Measurements from ENCODE around the gene NUPR1. TPM values are rescaled to one million over a fixed set of nuclear protein-coding genes. Genes with fewer than 3 reads are reported as not detected.
"Not testable (repeated sequence)": the region's sequence is repeated elsewhere in the genome, so short reads cannot be mapped to it uniquely, and the experiment has no call there.

NUPR1 gene
- total RNA-seq, 1 experiment from 2014 or later, result 2.7 TPM

DNA sequence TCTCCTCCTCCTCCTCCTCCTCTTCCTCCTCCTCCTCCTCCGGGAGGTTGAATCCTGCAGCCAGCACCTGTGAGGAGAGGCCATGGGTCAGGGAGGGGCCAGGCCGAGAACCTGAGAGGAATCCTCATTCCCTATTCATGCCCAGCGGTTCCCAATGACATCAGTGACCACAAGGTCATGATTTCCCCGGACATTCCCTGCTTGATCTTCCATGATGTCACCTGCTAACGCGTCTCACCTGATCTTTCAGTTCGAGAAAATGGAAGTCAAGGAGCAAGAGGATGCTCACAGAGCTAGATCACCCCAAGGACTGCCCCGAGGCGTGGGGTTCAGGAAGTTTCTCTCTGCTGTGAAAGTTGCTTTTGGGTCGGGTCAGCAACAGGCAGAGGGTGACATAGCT is 38.9 kb downstream of the NUPR1 start:
- no peak for DNase-seq (ENCODE audit: low read depth)

DNA sequence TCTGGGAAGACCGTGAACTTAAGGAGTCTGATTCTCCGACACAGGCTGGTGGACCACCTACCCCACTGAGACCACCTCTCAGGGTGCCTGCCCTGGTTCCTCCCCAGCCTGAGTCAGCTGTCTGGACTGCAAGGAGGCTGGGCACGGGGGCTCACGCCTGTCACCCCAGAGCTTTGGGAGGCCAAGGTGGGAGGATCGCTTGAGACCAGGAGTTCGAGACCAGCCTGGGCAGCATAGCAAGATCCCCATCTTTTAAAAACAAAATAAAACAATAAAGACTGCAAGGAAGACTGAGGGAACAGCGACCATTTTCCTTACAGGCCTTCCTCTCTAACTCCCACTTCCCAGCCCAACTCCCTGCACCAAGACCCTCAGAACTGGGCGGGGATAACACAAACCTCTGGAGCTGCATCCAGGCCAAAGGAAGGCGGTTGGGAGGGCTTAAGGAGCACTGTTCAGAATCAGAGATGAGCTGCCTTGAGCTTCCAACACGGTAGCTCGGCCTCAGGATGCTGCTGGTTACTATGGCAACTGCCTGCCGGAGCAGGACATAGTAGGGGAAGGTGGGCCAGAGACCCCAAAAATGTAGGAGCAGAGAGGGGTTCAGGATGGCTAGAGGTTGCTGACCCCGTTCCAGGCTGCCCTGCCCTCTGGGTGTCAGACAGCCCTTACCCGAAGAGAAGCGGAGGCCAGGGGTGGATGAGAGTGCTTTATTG is 40.0 kb downstream of the NUPR1 start:
- no peak for DNase-seq (ENCODE audit: low read depth)

DNA sequence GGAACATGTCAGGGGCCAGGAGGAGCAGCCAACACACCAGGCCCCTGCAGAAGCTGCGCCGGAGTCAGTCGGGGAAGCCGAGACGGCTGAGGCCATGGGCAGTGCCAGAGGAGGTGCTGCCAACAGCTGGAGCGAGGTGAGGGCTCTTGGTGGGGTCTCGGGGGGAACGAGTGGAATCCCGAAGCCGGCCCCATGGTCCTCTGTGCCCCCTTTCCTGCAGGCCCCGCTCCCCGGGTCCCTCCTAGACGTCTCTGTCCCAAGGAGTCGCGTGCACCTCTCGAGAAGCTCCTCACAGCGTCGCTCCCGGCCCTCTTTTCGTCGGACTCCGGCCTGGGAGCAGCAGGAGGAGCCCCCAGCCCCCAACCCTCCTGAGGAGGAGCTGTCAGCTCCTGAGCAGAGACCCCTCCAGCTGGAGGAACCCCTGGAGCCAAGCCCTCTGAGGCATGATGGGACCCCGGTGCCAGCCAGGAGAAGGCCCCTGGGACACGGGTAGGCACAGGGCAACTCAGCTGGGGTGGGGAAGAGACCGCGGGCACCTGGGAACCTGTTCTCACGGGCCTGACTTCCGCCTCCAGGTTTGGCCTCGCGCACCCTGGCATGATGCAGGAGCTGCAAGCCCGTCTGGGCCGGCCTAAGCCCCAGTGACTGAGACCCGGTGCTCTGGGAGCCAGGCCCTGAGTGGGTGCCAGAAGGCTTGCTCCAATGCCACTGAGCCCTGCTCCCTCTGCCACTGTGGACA is 40.7 kb downstream of the NUPR1 start:
- DNase-seq (ENCODE audit: low read depth), result no peak

DNA sequence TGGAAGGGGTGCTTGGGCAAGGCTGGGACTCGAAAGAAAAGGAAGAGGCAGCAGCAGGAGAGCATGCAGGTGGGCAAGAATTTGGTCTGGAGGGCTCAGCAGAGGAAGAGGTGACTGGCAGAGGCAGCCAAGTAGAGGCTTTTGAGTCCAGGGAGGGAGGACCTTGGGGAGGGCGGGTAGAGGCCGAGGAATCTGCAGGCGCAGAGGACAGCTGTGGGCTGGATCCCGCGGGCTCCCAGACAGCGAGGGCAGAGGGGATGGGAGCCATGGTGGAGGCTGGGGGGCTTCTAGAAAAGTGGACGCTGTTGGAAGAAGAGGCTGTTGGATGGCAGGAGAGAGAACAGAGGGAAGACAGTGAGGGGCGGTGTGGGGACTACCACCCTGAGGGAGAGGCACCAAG is 41.4 kb downstream of the NUPR1 start:
- DNase-seq (ENCODE audit: low read depth), result no peak

DNA sequence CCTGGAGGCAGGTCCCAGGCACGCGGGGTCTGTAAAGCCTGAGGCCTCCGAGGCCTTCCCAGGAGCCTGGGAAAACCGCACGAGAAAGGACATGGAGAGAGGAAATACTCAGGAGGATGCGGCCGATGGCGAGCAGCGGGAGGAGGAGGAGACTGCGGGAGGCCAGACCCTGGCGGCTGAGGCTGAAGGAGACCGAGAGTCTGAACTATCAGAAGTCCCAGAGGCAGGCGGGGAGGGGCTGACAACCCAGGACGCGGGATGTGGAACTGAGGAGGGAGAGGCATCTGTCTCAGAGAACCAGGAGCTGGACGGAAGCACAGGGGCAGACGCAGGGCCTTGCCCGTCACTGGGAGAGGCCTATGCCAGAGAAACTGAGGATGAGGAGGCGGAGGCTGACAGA is 41.9 kb downstream of the NUPR1 start:
- no peak for DNase-seq (ENCODE audit: low read depth)

DNA sequence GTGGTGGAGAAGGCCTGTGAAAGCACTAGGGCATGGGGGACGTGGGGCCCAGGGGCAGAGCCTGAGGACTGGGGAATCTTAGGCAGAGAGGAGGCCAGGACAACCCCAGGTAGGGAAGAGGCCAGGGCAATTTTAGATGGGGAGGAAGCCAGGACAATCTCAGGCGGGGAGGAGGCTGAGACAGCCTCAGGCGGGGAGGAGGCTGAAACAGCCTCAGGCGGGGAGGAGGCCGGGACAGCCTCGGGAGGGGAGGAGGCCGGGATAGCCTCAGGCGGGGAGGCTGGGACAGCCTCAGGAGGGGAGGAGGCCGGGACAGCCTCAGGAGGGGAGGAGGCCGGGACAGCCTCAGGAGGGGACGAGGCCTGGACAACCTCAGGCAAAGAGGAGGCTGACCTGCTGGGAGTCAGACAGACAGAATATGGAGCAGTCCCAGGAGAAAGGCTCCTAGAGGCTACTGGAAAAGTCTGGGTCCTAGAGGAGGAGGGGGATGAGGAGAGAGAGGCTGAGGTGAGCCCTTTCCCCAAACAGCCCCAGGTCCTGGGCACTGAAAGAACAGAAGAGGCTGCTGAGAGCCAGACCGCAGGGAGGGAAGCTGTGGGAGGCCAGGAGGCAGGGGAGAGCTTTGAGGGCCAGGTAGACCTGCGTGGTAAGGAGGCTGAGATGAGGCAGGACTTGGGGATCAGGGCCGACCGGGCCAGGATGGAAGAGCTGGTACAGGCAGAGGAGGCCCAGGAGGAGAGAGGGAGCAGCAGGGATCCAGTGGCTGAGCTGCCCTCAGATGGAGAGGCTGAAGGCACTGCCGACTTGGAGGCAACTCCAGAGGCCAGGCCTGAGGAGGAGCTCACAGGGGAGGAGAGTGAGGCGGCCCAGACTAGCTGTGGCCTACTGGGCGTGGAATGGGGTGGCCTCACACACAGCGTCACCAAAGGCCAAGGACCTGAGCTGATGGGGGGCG is 42.7 kb downstream of the NUPR1 start:
- no peak for DNase-seq (ENCODE audit: low read depth)

DNA sequence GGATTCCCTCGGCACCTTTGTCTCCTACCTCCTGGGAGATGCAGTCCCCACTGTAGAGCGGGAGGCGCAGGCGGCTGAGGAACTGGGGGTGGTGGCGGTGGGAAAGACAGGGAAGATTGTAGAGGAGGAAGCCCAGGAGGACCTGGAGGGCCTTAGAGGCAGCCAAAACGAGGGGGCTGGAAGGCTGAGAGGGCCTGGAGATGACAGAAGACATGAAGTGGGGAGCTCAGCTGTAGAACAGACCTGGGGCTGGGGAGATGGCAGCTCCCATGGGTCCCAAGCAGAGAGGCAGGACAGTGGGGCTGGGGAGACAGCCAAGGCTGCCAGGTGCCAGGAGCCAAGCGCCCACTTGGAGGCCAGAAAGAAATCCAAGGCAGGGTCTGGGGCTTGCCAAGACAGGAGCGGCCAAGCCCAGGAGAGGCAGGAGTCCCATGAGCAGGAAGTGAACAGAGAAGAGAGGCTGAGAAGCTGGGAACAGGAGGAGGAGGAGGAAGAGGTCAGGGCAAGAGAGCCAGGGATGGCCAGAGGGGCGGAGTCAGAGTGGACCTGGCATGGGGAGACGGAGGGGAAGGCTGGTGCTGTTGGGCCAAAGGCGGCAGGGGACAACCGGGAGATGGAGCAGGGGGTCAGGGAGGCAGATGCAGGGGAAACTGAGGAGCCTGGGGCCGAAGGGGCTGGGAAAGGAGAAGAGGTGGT is 43.5 kb downstream of the NUPR1 start:
- DNase-seq (ENCODE audit: low read depth), result no peak

DNA sequence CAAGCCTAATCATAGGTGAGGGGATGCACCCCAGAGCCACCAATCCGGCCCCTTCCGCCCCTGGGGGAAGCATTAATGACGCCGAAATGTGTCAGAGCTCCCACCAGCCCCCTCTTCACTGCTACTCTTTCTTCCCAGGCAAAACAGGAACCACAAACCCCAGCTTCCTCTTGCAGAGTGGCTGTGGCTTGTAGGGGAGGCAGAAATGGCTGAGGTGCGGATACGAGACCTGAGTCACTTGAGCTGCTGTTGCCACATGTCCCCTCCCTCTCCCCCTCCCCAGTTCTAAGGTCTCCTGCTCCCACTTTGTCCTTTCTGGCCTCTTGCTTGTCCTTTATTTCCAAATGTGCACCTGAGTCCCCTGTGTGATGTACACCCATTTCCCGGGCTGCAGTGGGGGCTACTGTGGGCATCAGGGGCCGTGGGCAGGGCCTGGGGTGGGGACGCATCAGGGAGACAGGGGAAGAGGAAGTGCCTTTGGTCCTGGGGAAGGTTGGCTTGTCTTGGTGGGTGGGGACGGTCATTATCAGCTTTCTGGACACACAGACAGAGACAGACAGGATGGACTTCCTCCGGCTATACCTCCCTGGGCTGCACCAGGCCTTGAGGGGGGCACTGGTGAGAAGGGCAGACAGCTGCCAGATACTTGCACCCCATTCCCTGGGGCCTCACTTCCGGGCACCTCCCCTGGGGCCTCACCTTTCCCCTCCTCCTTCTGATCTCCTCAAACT is 44.5 kb downstream of the NUPR1 start, which contains the start of gene APOBR:
TSS of gene APOBR (plus strand) at position 523 of the 731 bp plus-strand sequence. CDS start at position 562, 39 bp downstream.
- DNase-seq (ENCODE audit: low read depth), result peak; percentile 88

DNA sequence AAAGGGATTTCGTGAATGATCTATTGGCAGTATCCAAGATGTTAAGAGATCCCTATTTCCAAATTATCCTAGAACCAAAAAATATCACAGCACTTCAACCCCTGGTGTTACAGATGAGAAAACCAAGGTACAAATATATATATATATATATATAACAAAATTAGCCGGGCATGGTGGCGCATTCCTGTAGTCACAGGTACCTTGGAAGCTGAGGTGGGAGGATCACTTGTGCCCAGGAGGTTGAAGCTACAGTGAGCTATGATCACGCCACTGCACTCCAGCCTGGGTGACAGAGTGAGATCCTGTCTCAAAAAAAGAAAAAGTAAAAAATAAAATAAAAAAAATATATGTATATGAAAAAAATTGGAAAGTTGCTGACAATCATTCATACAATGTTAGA is 46.3 kb downstream of the NUPR1 start:
- DNase-seq (ENCODE audit: low read depth), result no peak

DNA sequence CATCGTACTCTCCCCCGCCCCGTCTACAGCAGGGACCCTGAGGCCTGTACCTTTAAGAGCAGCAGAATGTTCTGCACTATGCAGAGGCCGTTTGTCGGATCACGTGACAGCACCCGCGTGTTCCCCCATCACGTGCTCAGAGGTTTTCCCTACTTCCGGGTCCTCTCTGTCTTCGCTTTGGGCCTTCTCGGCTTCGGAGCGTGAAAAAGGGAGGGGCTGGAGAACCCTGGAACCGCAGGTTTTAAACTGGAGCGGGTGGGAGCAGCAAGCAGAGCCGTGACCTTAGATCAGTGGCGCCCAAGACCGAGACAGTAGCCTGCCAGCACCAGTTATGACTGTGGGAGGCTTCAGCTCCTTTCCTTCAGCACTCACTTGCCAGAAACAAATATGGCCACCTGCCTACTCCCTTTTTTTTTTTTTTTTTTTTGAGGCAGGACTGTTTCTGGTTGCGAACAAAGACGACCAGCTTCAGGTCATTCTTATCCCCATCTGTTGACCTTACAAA is 46.8 kb downstream of the NUPR1 start, which contains the start of gene CLN3:
TSS of gene CLN3 (minus strand) at position 105 of the 505 bp plus-strand sequence. CDS start 315 bp downstream, outside the sequence.
- peak; percentile 92 for DNase-seq (ENCODE audit: low read depth)

DNA sequence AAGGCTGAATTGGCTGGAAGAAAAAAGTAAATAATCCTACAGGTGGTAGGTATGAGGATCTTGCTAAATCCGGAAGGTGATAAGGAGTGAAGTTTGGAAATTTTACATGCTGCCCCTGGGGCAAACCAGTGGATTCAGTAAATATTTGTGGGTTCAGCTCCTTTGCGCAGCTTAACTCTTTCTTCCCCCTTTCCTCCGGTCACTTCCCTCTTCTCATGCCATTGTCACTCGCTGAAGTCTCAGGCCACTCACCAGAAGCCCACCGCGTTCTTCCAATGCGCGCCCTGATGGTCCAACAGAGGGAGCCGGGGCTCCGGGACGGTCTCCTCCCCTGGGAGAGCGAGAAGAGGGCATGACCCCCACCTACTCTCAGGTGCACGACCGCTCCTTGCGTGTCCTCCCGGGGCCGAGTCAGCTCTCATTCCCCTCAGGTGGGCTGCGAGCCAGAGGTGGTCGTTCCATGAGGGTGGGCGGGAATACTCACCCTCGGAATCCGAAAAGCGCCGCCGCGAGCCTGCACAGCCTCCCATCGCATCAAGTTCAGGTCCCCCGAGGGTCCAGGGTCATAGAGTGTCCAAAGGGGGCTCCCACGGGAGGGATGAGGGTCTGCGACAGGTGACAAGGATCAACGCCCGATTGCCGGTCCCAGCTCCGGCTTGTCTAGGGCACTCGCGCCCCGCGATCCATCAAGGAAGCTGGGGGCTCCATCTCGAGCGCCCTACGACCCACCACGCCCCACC is 47.4 kb downstream of the NUPR1 start:
- no peak for DNase-seq (ENCODE audit: low read depth)

DNA sequence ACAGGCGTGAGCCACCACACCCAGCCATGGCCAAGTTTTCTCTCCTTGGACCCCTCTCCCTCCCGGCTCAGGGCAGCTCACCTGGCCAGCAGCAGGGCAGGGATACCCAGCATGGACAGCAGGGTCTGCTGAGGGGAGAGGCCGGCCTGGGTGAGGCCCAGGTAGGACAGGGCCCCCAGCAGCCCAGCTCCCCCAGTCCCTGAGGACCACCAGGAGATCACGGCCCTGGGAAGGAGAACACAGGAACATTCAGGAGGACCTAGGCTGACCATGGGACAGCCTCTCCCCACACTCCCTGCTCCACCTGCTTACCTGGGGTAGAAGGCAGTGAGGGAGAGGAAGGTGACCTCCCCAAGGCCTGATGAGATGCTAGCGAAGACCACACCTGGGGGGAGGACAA is 52.5 kb downstream of the NUPR1 start:
- no peak for DNase-seq (ENCODE audit: low read depth)

DNA sequence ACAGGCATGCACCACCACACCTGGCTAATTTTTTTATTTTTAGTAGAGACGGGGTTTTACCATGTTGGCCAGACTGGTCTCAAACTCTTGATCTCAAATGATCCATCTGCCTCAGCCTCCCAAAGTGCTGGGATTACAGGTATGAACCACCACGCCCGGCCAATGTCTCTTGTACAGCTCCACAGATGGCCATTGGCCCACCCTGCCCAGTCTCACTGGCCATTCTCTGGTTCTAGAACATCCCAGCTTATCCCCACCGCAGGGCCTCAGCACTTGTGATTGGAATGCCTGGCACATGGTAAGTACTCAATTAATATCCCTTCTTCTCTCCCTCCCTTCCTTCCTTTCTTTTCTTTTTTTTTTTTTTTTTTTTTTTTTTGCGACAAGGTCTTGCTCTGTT is 55.4 kb downstream of the NUPR1 start:
- not testable (repeated sequence) for DNase-seq (ENCODE audit: low read depth)

Other genes with a start within 250 kb of the NUPR1 start
- 0.02 and 0.10 TPM in 2 replicates for gene SBK1, start 246.4 kb downstream of the NUPR1 start, total RNA-seq (2014; rRNA removed; shearing (Covaris generic))
- 0.27 TPM in 1 of 2 replicates, not detected in the other for gene NPIPB6, start 175.5 kb downstream of the NUPR1 start, total RNA-seq (2014; rRNA removed; shearing (Covaris generic))
- gene EIF3CL, start 135.1 kb downstream of the NUPR1 start, total RNA-seq (2014; rRNA removed; shearing (Covaris generic)), result 198 and 268 TPM in 2 replicates
- gene NPIPB7, start 66.6 kb downstream of the NUPR1 start, total RNA-seq (2014; rRNA removed; shearing (Covaris generic)), result not detected in 2 replicates
- gene CLN3, start 46.9 kb downstream of the NUPR1 start, total RNA-seq (2014; rRNA removed; shearing (Covaris generic)), result 27.6 and 29.3 TPM in 2 replicates
- gene APOBR, start 44.3 kb downstream of the NUPR1 start, total RNA-seq (2014; rRNA removed; shearing (Covaris generic)), result 0.03 TPM in 1 of 2 replicates, not detected in the other
- gene IL27, start 32.1 kb downstream of the NUPR1 start, total RNA-seq (2014; rRNA removed; shearing (Covaris generic)), result not detected in 2 replicates
- gene SGF29, start 14.9 kb upstream of the NUPR1 start, total RNA-seq (2014; rRNA removed; shearing (Covaris generic)), result 25.4 and 26.0 TPM in 2 replicates
- gene SULT1A2, start 58.1 kb upstream of the NUPR1 start, total RNA-seq (2014; rRNA removed; shearing (Covaris generic)), result 1.0 TPM in 1 of 2 replicates, not detected in the other
- 1.1 and 1.7 TPM in 2 replicates for gene SULT1A1, start 71.1 kb upstream of the NUPR1 start, total RNA-seq (2014; rRNA removed; shearing (Covaris generic))
- gene NPIPB8, start 99.1 kb upstream of the NUPR1 start, total RNA-seq (2014; rRNA removed; shearing (Covaris generic)), result 0.23 TPM in 1 of 2 replicates, not detected in the other
- gene EIF3C, start 172.5 kb upstream of the NUPR1 start, total RNA-seq (2014; rRNA removed; shearing (Covaris generic)), result 456 and 760 TPM in 2 replicates
- 0.33 and 0.40 TPM in 2 replicates for gene NPIPB9, start 212.8 kb upstream of the NUPR1 start, total RNA-seq (2014; rRNA removed; shearing (Covaris generic))